Activated naive CD4-positive, alpha-beta T cell treated with anti-CD3 and anti-CD28 coated beads, Interleukin-2, amount 50 U/mL, for 72 hours (primary cell): Measurements from ENCODE around the gene LRRC72. TPM values are rescaled to one million over a fixed set of nuclear protein-coding genes. Genes with fewer than 3 reads are reported as not detected.
"Not testable (repeated sequence)": the region's sequence is repeated elsewhere in the genome, so short reads cannot be mapped to it uniquely, and the experiment has no call there.

Experiments used
- ATAC-seq, 2 donors: fragments of 150-1000 bp; cut with Tn5 transposase; 2 replicates each; pipeline ENCODE4 v1.10.0; 2021; ENCODE audit warnings: mild to moderate bottlenecking in 2 of 2, moderate library complexity in 2 of 2
- DNase-seq, 2 donors: peaks; one replicate each; pipeline ENCODE4 v3.0.0; 2021 to 2022; ENCODE audit warnings: low spot score in 2 of 2
- H3K27ac Mint-ChIP-seq, 2 donors: one replicate each; pipeline ENCODE4 v1.8.0; 2022; ENCODE audit warnings: mild to moderate bottlenecking in 2 of 2, mixed read lengths in 2 of 2
- H3K36me3 Mint-ChIP-seq, 2 donors: one replicate each; pipeline ENCODE4 v1.8.0; 2022; ENCODE audit warnings: mixed read lengths in 2 of 2
- H3K9me3 Mint-ChIP-seq, 2 donors: one replicate each; pipeline ENCODE4 v1.8.0; 2022; ENCODE audit warnings: mixed read lengths in 2 of 2
- total RNA-seq, 2 donors: library from RNA; stranded (reverse); gene quantifications; one replicate each; pipeline ENCODE4 v1.2.3, GENCODE V29; 2022

Gene LRRC72
- total RNA-seq, 2 donors from 2014 or later, result not detected

- H3K36me3 Mint-ChIP-seq, result no peaks in the 10 kb centered on the region
These were observed 11.9 kb upstream of the LRRC72 start for GRCh38 chr7:16514729-16515128.

GRCh38 chr7:16515785-16516685 lies 10.6 kb upstream of the LRRC72 start:
- H3K27ac Mint-ChIP-seq, result no peak overlapping the region
- no peak for ATAC-seq
- H3K9me3 Mint-ChIP-seq, result no peaks in the 10 kb centered on the region
- no peak for DNase-seq
- no peaks in the 10 kb centered on the region for H3K36me3 Mint-ChIP-seq

More at GRCh38 chr7:16514729-16515128, 11.9 kb upstream of the LRRC72 start:
- no peak for ATAC-seq
- no peak for DNase-seq
- H3K9me3 Mint-ChIP-seq, result no peaks in the 10 kb centered on the region
- no peak overlapping the region for H3K27ac Mint-ChIP-seq

GRCh38 chr7:16519985-16520384 lies 6.6 kb upstream of the LRRC72 start:
- ATAC-seq, H3K27ac Mint-ChIP-seq, H3K9me3 Mint-ChIP-seq, DNase-seq, H3K36me3 Mint-ChIP-seq: not testable (repeated sequence)

- ATAC-seq (no peak), DNase-seq (no peak)
- Mint-ChIP-seq H3K9me3 (no peaks in the 10 kb centered on the region), H3K36me3 (no peaks in the 10 kb centered on the region), H3K27ac (no peak overlapping the region)
These were observed 2.3 kb upstream of the LRRC72 start for GRCh38 chr7:16524332-16524731.

GRCh38 chr7:16528520-16528919 lies 1.9 kb downstream of the LRRC72 start:
- Mint-ChIP-seq H3K27ac (peak overlapping the region in 1 of 2 donors; percentile 4), H3K9me3 (no peaks in the 10 kb centered on the region), H3K36me3 (no peaks in the 10 kb centered on the region)
- ATAC-seq (no peak), DNase-seq (no peak)

DNA sequence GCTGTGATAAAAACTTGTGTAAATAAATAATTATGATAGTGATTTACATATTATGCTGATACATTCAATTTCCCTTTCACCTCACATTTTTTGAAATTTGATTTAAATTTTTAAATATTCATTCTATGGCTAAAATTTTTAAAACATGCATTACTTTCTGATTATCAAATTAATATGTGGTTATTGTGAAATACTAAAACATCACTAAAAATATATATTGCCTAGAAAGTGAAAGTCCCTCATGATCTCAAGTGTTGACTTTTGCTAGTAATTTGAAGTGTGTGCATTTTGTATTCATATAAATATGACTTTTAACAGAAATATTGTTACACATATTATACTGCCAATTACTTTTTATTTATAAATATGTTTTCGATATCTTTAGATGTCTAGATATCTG lies 3.1 kb downstream of the LRRC72 start:
- Mint-ChIP-seq H3K27ac (no peak overlapping the region), H3K36me3 (no peaks in the 10 kb centered on the region), H3K9me3 (no peaks in the 10 kb centered on the region)
- ATAC-seq, result no peak
- DNase-seq, result no peak

GRCh38 chr7:16531707-16532106 lies 5.1 kb downstream of the LRRC72 start:
- DNase-seq (no peak), ATAC-seq (no peak)
- H3K36me3 Mint-ChIP-seq, result no peaks in the 10 kb centered on the region
- no peaks in the 10 kb centered on the region for H3K9me3 Mint-ChIP-seq
- no peak overlapping the region for H3K27ac Mint-ChIP-seq

DNA sequence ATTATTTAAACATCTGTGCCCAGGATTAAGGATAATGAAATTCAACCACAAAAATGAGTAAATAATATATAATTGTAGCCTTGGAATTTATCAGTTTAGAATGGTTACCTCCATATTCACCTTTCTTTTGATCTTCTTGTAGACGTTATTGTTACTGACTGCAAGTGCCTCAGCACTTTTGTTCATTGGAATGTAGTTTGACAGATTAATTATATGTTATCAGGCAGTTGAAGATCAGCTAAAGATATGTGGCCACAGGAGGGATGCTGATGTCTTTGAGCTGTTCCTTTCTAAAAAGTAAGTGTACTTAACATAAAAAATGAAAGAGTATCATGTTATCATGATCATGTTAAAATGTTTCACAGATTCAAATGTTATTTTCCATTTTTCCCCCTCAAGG lies 5.6 kb downstream of the LRRC72 start:
- no peaks in the 10 kb centered on the region for H3K36me3 Mint-ChIP-seq
- H3K9me3 Mint-ChIP-seq, result no peaks in the 10 kb centered on the region
- H3K27ac Mint-ChIP-seq, result no peak overlapping the region
- DNase-seq, result no peak
- ATAC-seq, result no peak

DNA sequence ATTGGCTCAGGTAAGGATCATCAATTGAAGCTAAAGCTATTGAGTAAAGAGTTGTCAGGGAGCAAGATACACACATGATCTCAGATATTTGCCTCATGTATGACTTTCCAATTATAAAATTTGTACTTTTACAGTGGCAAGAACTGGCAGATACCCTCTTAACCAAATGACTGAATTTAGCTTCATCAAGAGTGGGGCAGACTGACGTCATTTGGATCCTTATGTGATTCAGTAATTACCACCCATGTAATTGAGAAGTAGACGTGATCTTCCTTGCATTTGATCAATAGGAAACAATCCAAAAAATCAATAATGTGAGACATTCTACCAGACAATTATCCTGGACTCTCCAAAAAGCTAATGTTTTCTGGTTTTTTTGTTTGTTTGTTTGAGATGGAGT lies 8.9 kb downstream of the LRRC72 start:
- no peak for ATAC-seq

GRCh38 chr7:16540559-16540958 lies 13.9 kb downstream of the LRRC72 start:
- H3K9me3 Mint-ChIP-seq, ATAC-seq, H3K36me3 Mint-ChIP-seq, DNase-seq, H3K27ac Mint-ChIP-seq: not testable (repeated sequence)

More for the DNA sequence above, 8.9 kb downstream of the LRRC72 start:
- Mint-ChIP-seq H3K27ac (no peak overlapping the region), H3K36me3 (no peaks in the 10 kb centered on the region), H3K9me3 (no peaks in the 10 kb centered on the region)
- no peak for DNase-seq

DNA sequence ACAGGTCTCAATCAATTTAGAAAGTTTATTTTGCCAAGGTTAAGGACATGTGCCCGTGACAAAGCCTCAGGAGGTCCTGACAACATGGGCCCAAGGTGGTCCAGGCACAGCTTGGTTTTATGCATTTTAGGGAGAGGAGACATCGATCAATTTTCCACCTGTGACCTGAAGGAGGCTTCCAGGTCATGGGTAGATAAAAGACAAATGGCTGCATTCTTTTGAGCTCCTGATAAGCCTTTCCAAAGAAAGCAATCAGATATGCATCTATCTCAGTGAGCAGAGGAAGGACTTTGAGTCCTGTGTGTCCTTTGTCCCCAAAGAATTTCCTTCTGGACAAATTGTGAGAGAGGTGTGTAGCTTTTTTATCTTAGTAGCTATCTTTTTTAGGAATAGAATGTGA lies 15.8 kb downstream of the LRRC72 start:
- Mint-ChIP-seq H3K36me3 (no peaks in the 10 kb centered on the region), H3K9me3 (no peaks in the 10 kb centered on the region), H3K27ac (no peak overlapping the region)
- no peak for DNase-seq
- no peak for ATAC-seq

- H3K27ac Mint-ChIP-seq, result no peak overlapping the region
- no peaks in the 10 kb centered on the region for H3K36me3 Mint-ChIP-seq
These were observed 16.8 kb downstream of the LRRC72 start for GRCh38 chr7:16543456-16543855.

GRCh38 chr7:16546921-16547505 lies 20.4 kb downstream of the LRRC72 start:
- ATAC-seq (no peak), DNase-seq (no peak)
- Mint-ChIP-seq H3K27ac (no peak overlapping the region), H3K36me3 (no peaks in the 10 kb centered on the region), H3K9me3 (no peaks in the 10 kb centered on the region)

More at GRCh38 chr7:16543456-16543855, 16.8 kb downstream of the LRRC72 start:
- no peak for ATAC-seq
- no peaks in the 10 kb centered on the region for H3K9me3 Mint-ChIP-seq
- no peak for DNase-seq

DNA sequence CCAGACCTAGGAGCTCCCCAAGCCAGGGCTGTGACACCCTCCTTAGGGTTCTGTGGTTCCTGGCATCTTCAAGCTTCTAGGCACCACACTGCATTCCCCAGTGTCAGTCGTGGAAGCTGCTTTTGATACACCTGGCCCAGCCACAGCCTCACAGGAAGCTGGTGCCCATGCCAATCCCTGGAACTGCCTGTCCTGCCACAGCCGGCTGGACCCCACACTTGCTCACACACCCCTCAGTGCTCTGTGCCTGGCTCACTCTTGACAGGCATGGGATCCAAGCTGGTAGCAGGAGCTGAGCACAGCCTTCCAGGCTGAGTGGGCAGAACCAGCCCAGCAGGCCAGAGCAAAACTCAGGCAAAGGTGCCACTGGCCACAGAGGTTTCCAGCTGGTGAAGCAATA lies 21.8 kb downstream of the LRRC72 start:
- H3K36me3 Mint-ChIP-seq, result no peaks in the 10 kb centered on the region
- no peak for ATAC-seq
- no peaks in the 10 kb centered on the region for H3K9me3 Mint-ChIP-seq
- DNase-seq, result no peak
- H3K27ac Mint-ChIP-seq, result peak overlapping the region in 1 of 2 donors; percentile 55

GRCh38 chr7:16550671-16551070 lies 24.0 kb downstream of the LRRC72 start:
- Mint-ChIP-seq H3K27ac (no peak overlapping the region), H3K36me3 (no peaks in the 10 kb centered on the region), H3K9me3 (no peaks in the 10 kb centered on the region)
- no peak for DNase-seq
- no peak for ATAC-seq

GRCh38 chr7:16554518-16555236 lies 28.1 kb downstream of the LRRC72 start:
- ATAC-seq (no peak), DNase-seq (no peak)
- no peaks in the 10 kb centered on the region for H3K36me3 Mint-ChIP-seq
- H3K9me3 Mint-ChIP-seq, result no peaks in the 10 kb centered on the region
- H3K27ac Mint-ChIP-seq, result no peak overlapping the region

- no peak overlapping the region for H3K27ac Mint-ChIP-seq
- ATAC-seq, result no peak
These were observed 29.7 kb downstream of the LRRC72 start for GRCh38 chr7:16556359-16556758.

More at GRCh38 chr7:16556359-16556758, 29.7 kb downstream of the LRRC72 start:
- no peak for DNase-seq
- Mint-ChIP-seq H3K36me3 (no peaks in the 10 kb centered on the region), H3K9me3 (no peaks in the 10 kb centered on the region)
